HEK293T (cell line): ENCODE results near the gene DMC1.

Source experiments
- CTCF ChIA-PET: fragments of 350-600 bp; formaldehyde crosslinking; extraction: SDS; loops from one replicate; lab custom pipeline; 2021; ENCODE audit warnings: antibody characterized with exemption, inconsistent platforms; lab: Yijun Ruan, JAX
- POLR2A ChIA-PET: fragments of 350-600 bp; formaldehyde crosslinking; extraction: SDS; loops from one replicate; lab custom pipeline; 2020; ENCODE audit warnings: antibody characterized with exemption, inconsistent platforms; lab: Yijun Ruan, JAX
- DNase-seq: peaks from one replicate; pipeline ENCODE4 v3.0.0; 2012; ENCODE audit warnings: mixed read lengths; ENCODE audit errors: extremely low spot score
- ARNT ChIP-seq: fragments of 450-650 bp; IDR thresholded peaks from 2 replicates; pipeline ENCODE4 v1.6.1; 2017; ENCODE audit warnings: mild to moderate bottlenecking
- BHLHE40 ChIP-seq: fragments of 450-650 bp; IDR thresholded peaks from 2 replicates; pipeline ENCODE4 v1.6.1; 2016; ENCODE audit warnings: mild to moderate bottlenecking, moderate library complexity, borderline replicate concordance
- CTBP1 ChIP-seq: fragments of 450-650 bp; IDR thresholded peaks from 2 replicates; pipeline ENCODE4 v1.6.1; 2016; ENCODE audit warnings: borderline replicate concordance
- ELF4 ChIP-seq: fragments of 450-650 bp; IDR thresholded peaks from 2 replicates; pipeline ENCODE4 v1.6.1; 2017; ENCODE audit warnings: antibody characterized with exemption
- FOXA1 ChIP-seq: fragments of 450-650 bp; IDR thresholded peaks from 2 replicates; pipeline ENCODE4 v1.6.1; 2016; ENCODE audit warnings: mild to moderate bottlenecking
- FOXK2 ChIP-seq: fragments of 450-650 bp; IDR thresholded peaks from 2 replicates; pipeline ENCODE4 v1.6.1; 2016; ENCODE audit warnings: mild to moderate bottlenecking
- FOXM1 ChIP-seq: fragments of 450-650 bp; IDR thresholded peaks from 2 replicates; pipeline ENCODE4 v1.6.1; 2017; ENCODE audit warnings: mild to moderate bottlenecking, borderline replicate concordance
- HDGF ChIP-seq: fragments of 450-650 bp; IDR thresholded peaks from 2 replicates; pipeline ENCODE4 v1.6.1; 2017; ENCODE audit warnings: antibody characterized with exemption, borderline replicate concordance
- L3MBTL2 ChIP-seq: fragments of 450-650 bp; conservative IDR thresholded peaks from 2 replicates; pipeline ENCODE4 v1.6.1; 2016; ENCODE audit warnings: mild to moderate bottlenecking
- LEF1 ChIP-seq: fragments of 450-650 bp; IDR thresholded peaks from 2 replicates; pipeline ENCODE4 v1.6.1; 2017; ENCODE audit warnings: mild to moderate bottlenecking, borderline replicate concordance
- NFRKB ChIP-seq: fragments of 450-650 bp; IDR thresholded peaks from 2 replicates; pipeline ENCODE4 v1.6.1; 2016; ENCODE audit warnings: mild to moderate bottlenecking, moderate library complexity
- SP1 ChIP-seq: fragments of 450-650 bp; IDR thresholded peaks from 2 replicates; pipeline ENCODE4 v1.6.1; 2017
- SUZ12 ChIP-seq: fragments of 450-650 bp; IDR thresholded peaks from 2 replicates; pipeline ENCODE4 v1.6.1; 2016; ENCODE audit warnings: mild to moderate bottlenecking
- TARDBP ChIP-seq: fragments of 450-650 bp; IDR thresholded peaks from 2 replicates; pipeline ENCODE4 v1.6.1; 2016
- ZNF384 ChIP-seq: fragments of 450-650 bp; IDR thresholded peaks from 2 replicates; pipeline ENCODE4 v1.6.1; 2016
- TF ChIP-seq, protein P1 (sequence below): fragments of 450-650 bp; IDR thresholded peaks from 2 replicates; pipeline ENCODE4 v1.6.1; 2016

The DMC1 gene

DNA sequence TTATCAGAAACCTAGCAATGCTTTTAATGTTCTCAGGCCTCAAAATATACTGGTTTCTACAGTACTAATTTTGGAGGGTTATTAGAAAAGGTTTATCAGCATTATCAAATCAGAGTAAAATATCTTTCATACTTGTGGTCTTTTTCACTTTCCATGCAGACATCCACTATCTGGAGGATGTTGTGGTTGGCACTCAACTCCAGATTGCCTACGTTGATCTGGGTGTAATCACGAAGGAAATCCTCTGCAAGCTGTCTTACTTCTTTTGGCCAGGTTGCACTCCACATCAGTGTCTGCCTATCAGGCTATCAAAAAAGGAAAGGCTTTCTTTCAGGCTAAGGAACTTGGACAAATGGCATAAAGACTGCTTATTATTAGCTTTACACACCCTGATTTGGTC, 75.5 kb downstream of the DMC1 start:
- POLR2A ChIA-PET, result interaction anchor here (0.6 to 1.5 kb wide), 4 partner anchors 9 to 21 kb away, joined by 3 to 9 read pairs (median 4); no protein-coding TSS in a partner anchor
- CTCF ChIA-PET, result no interaction called here
- no peak for TF ChIP-seq L3MBTL2
- TF ChIP-seq FOXK2, result no peak
- no peak for TF ChIP-seq HDGF
- no peak for TF ChIP-seq FOXM1
- TF ChIP-seq, protein P1, sequence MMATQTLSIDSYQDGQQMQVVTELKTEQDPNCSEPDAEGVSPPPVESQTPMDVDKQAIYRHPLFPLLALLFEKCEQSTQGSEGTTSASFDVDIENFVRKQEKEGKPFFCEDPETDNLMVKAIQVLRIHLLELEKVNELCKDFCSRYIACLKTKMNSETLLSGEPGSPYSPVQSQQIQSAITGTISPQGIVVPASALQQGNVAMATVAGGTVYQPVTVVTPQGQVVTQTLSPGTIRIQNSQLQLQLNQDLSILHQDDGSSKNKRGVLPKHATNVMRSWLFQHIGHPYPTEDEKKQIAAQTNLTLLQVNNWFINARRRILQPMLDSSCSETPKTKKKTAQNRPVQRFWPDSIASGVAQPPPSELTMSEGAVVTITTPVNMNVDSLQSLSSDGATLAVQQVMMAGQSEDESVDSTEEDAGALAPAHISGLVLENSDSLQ, result no peak
- no peak for TF ChIP-seq CTBP1
- DNase-seq, result no peak

DNA sequence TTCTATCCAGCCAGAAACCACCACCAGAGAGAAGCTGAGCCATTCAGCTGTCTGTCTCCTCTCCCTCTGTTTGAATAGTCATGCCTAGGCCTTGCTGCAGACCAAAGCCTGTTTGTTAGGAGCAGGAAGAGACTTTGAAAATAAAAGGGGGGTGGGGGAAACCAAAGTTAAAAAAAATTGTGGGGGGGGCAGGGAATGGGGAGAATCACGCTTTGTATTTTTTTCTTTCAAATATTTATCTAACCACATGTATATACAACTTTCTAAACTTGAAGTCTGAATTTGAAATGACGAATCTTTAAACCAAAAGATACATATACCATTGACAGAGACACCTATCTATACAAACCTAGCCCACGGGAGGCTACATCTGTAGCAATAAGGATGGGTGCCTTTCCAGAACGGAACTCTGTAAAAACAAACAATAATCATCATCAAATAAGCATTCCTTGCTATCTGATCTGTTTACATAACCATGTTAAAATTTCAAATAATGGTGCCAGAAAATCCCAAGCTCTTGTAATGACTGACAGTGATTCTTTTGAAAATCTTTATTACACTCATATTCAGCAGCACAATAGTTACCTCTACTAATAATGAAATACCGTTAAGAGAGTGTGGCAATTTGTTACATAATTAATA, 78.2 kb downstream of the DMC1 start:
- CTCF ChIA-PET, result interaction anchor here (1.6 kb wide), 1 partner anchor 10 kb away, joined by 4 read pairs; no protein-coding TSS in a partner anchor
- no peak for TF ChIP-seq SUZ12
- no peak for TF ChIP-seq SP1
- TF ChIP-seq FOXA1, result no peak
- no peak for TF ChIP-seq BHLHE40
- TF ChIP-seq NFRKB, result no peak
- TF ChIP-seq FOXK2, result no peak
- TF ChIP-seq TARDBP, result no peak
- no peak for TF ChIP-seq ARNT
- no peak for TF ChIP-seq CTBP1
- no peak for TF ChIP-seq HDGF
- TF ChIP-seq, protein P1, result no peak
- TF ChIP-seq ELF4, result no peak
- no peak for TF ChIP-seq ZNF384
- TF ChIP-seq LEF1, result no peak
- no peak for TF ChIP-seq L3MBTL2
- TF ChIP-seq FOXM1, result no peak
- no peak for DNase-seq
- POLR2A ChIA-PET, result interaction anchor here (1.3 kb wide), 1 partner anchor 11 kb away, joined by 6 read pairs; no protein-coding TSS in a partner anchor

DNA sequence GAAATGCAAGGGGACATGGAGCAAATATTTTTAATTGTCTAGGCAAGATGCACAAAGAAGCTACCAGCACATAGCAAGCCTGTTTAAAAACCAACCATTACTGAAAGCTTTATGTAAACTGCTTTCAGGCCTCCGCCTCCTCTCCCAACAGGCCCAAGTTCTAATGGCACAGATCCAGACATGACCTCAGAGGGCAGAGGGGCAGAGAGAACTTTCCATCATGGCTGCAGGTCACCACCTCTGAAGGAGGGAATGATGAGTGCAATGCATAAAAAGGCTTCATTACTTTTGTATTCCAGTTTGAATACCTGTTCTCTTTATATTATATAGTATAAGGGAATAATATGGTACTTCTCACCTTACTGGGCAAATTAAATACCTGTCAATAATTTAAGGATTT, 79.1 kb downstream of the DMC1 start:
- no peak for DNase-seq
- TF ChIP-seq FOXK2 (no peak), HDGF (no peak), TARDBP (no peak), LEF1 (no peak), L3MBTL2 (no peak), FOXM1 (no peak), SUZ12 (no peak), SP1 (no peak), NFRKB (no peak), ZNF384 (no peak)
- TF ChIP-seq, protein P1, result no peak
- ChIA-PET CTCF (interaction anchor here (1.6 kb wide), 1 partner anchor 11 kb away, joined by 4 read pairs; no protein-coding TSS in a partner anchor), POLR2A (interaction anchor here (2.1 kb wide), 1 partner anchor 16 kb away, joined by 5 read pairs; no protein-coding TSS in a partner anchor)

DNA sequence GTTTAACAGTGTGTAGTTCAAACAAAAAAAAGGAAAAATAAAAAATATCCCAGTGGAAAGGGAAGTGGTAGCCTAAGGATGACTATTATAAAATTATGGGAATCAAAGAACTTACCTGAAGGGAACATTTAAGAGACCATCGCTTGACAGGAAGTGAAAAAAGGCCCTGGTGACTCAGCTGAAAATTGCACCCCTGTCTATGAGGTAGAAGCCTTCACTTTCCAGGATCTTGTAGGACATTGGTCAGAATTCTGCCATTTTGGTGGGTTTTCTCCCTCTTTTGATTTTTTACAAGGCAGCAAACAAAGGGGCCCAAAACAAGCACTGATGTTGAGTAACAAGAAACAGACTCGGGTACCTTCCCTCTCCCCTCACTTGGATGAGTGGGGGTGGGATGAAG, 79.5 kb downstream of the DMC1 start:
- TF ChIP-seq L3MBTL2, result no peak
- TF ChIP-seq SP1, result no peak
- TF ChIP-seq FOXA1, result no peak
- no peak for TF ChIP-seq NFRKB
- TF ChIP-seq ARNT, result no peak
- no peak for TF ChIP-seq BHLHE40
- no peak for TF ChIP-seq ZNF384
- no peak for TF ChIP-seq FOXK2
- TF ChIP-seq SUZ12, result no peak
- no peak for TF ChIP-seq LEF1
- no peak for TF ChIP-seq CTBP1
- TF ChIP-seq, protein P1, result no peak
- no peak for TF ChIP-seq FOXM1
- no peak for TF ChIP-seq HDGF
- TF ChIP-seq TARDBP, result no peak
- no peak for TF ChIP-seq ELF4
- ChIA-PET POLR2A (interaction anchor here (1.0 to 2.1 kb wide), 2 partner anchors 11 to 16 kb away, joined by 3 to 5 read pairs; no protein-coding TSS in a partner anchor), CTCF (interaction anchor here (1.6 kb wide), 1 partner anchor 12 kb away, joined by 4 read pairs; no protein-coding TSS in a partner anchor)
- DNase-seq, result no peak

DNA sequence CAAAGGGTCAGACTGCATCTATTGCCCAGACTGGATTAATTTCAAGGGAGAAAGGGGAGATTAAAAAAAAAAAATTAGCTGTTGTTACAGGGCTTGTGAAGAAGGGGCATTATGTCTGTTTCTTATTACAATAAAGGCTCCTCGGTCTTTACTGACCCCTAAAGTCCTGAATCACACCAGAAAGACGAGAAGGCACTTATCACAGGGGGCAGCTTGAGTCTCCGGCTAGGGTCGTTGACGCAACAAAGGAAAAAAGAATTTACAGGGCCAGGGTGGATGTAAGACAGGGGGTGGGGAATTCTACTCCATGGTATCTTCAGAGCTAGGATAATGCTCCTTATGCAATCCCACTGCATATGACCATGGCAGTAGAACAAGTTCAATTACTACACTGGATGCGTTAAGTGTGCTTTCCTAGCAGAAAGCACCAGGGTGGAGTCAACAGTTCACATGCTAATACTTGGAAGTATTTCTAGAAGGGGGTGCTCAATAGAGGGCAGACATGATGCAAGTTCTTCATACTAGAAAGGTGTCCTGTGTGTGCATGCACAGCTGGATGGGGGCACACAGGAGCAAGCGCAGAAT, 80.3 kb downstream of the DMC1 start:
- CTCF ChIA-PET, result no interaction called here
- POLR2A ChIA-PET, result interaction anchor here (0.8 to 2.1 kb wide), 3 partner anchors 9 to 17 kb away, joined by 3 to 5 read pairs (median 3); no protein-coding TSS in a partner anchor
- TF ChIP-seq HDGF, result no peak
- no peak for TF ChIP-seq FOXM1
- no peak for TF ChIP-seq TARDBP
- no peak for TF ChIP-seq LEF1
- no peak for TF ChIP-seq FOXA1
- TF ChIP-seq, protein P1, result no peak
- no peak for TF ChIP-seq ZNF384
- no peak for TF ChIP-seq FOXK2
- no peak for TF ChIP-seq SP1
- TF ChIP-seq SUZ12, result no peak
- TF ChIP-seq L3MBTL2, result no peak
- no peak for TF ChIP-seq ARNT
- no peak for TF ChIP-seq BHLHE40
- no peak for TF ChIP-seq CTBP1
- TF ChIP-seq NFRKB, result no peak
- no peak for TF ChIP-seq ELF4
- DNase-seq, result no peak
